ENCODE data around the gene SWAP70.

DNA sequence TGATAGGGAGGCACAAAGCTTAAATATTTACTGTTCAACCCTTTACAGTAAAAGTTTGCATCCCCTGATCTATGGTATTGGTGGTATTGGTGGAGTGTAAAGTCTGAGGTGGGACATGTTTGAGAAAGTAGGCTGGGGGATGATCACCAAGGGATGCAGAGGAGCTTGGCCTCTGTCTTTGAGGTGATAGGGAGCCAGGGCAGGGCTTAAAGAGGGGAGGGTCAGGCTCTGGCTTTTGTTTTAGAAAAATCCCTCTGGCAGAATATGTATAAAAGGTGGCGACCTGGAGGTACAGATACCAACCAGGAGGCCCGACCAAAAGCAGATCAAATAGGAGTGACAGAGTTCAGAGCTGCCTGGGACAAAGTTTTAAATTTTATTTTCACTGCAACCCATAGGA, 59.0 kb downstream of the SWAP70 start:
- TF ChIP-seq, protein P1, sequence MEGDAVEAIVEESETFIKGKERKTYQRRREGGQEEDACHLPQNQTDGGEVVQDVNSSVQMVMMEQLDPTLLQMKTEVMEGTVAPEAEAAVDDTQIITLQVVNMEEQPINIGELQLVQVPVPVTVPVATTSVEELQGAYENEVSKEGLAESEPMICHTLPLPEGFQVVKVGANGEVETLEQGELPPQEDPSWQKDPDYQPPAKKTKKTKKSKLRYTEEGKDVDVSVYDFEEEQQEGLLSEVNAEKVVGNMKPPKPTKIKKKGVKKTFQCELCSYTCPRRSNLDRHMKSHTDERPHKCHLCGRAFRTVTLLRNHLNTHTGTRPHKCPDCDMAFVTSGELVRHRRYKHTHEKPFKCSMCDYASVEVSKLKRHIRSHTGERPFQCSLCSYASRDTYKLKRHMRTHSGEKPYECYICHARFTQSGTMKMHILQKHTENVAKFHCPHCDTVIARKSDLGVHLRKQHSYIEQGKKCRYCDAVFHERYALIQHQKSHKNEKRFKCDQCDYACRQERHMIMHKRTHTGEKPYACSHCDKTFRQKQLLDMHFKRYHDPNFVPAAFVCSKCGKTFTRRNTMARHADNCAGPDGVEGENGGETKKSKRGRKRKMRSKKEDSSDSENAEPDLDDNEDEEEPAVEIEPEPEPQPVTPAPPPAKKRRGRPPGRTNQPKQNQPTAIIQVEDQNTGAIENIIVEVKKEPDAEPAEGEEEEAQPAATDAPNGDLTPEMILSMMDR (conservative IDR thresholded peaks at IDR 0.05 in 1 of 2, IDR thresholded peaks at IDR 0.05 in 1 of 2; ENCODE audit: extremely low read depth in 1 of 2, insufficient read depth in 1 of 2, low read depth in 1 of 2, low read length in 2 of 2) = no peak
- TF ChIP-seq EZH2 (IDR thresholded peaks at IDR 0.05; ENCODE audit: borderline replicate concordance, low read length) = no peak

Measured in mammary epithelial cell (primary cell).